Kidney epithelial cell (primary cell): ENCODE data around the gene CCDC57. TPM values are rescaled to one million over a fixed set of nuclear protein-coding genes. Genes with fewer than 3 reads are reported as not detected.

Source experiments
- DNase-seq: peaks from one replicate; pipeline ENCODE4 v3.0.0-alpha.2; 2010; ENCODE audit warnings: low read depth
- H3K27me3 ChIP-seq: 2 replicates; pipeline ENCODE4 v1.6.0; 2011; ENCODE audit warnings: low read length; ENCODE audit not compliant: control insufficient read depth, insufficient read depth
- H3K36me3 ChIP-seq: 2 replicates; pipeline ENCODE4 v1.5.1; 2011; ENCODE audit warnings: low read length; ENCODE audit not compliant: control insufficient read depth, insufficient read depth
- H3K4me3 ChIP-seq: 2 replicates; pipeline ENCODE4 v1.5.1; 2011; ENCODE audit warnings: low read depth, mild to moderate bottlenecking, control low read depth, low read length
- CTCF ChIP-seq: IDR thresholded peaks from 2 replicates; pipeline ENCODE4 v1.5.1; 2011; ENCODE audit warnings: mild to moderate bottlenecking, moderate library complexity, low read length, control low read depth, inconsistent platforms; ENCODE audit not compliant: insufficient read depth, poor library complexity, severe bottlenecking
- total RNA-seq: library from RNA; depleted of rRNA; stranded (reverse); fragments of >200 nt; gene quantifications from 2 replicates; pipeline ENCODE4 v1.2.3, GENCODE V29; 2015

Gene CCDC57
- total RNA-seq, 1 donor from 2014 or later = 25.5 TPM

GRCh38 chr17:82101301-82101715 is 111.3 kb downstream of the CCDC57 start:
- Histone ChIP-seq H3K36me3 (peaks cover 2% of the 10 kb centered on the region), H3K27me3 (no peaks in the 10 kb centered on the region), H3K4me3 (no peak overlapping the region)
- no peak for DNase-seq
- TF ChIP-seq CTCF = no peak

- no peak for TF ChIP-seq CTCF
- no peak overlapping the region for H3K4me3 ChIP-seq
- no peak for DNase-seq
- H3K27me3 ChIP-seq = no peaks in the 10 kb centered on the region
- peaks cover 3% of the 10 kb centered on the region for H3K36me3 ChIP-seq
These were observed 111.9 kb downstream of the CCDC57 start for GRCh38 chr17:82100502-82101298.

- Histone ChIP-seq H3K36me3 (peaks cover 3% of the 10 kb centered on the region), H3K4me3 (peak overlapping the region; percentile 56), H3K27me3 (no peaks in the 10 kb centered on the region)
- DNase-seq = no peak
- TF ChIP-seq CTCF = no peak
These were observed 113.5 kb downstream of the CCDC57 start for GRCh38 chr17:82098939-82099763.

GRCh38 chr17:82098169-82098938 is 114.3 kb downstream of the CCDC57 start, which contains the start of gene FASN:
Gene FASN (minus strand): TSS chr17:82098236. CDS start chr17:82096445, 1,791 bp downstream.
- H3K27me3 ChIP-seq = no peaks in the 10 kb centered on the region
- H3K36me3 ChIP-seq = peaks cover 3% of the 10 kb centered on the region
- peak within 1 kb of the TSS; percentile 72 for H3K4me3 ChIP-seq
- DNase-seq = peak; percentile 66
- peak; percentile 36 for TF ChIP-seq CTCF

GRCh38 chr17:82097919-82098168 is 114.8 kb downstream of the CCDC57 start:
- H3K4me3 ChIP-seq = peak overlapping the region; percentile 72
- TF ChIP-seq CTCF = no peak

More at GRCh38 chr17:82097919-82098168, 114.8 kb downstream of the CCDC57 start:
- DNase-seq = no peak
- H3K27me3 ChIP-seq = no peaks in the 10 kb centered on the region
- H3K36me3 ChIP-seq = peaks cover 5% of the 10 kb centered on the region
